Subcutaneous adipose tissue (tissue), 4 donors: ENCODE measurements around the gene ADRM1. TPM values are rescaled to one million over a fixed set of nuclear protein-coding genes. Genes with fewer than 3 reads are reported as not detected.

Source experiments
- total RNA-seq, 4 donors: library from RNA; depleted of rRNA; stranded (reverse); fragments of >200 nt; gene quantifications; one replicate each; pipeline ENCODE4 v1.1.0, GENCODE V29; 2016
- TF ChIP-seq, protein P1 (sequence below): fragments of 450-650 bp; IDR thresholded peaks from one replicate; pipeline ENCODE4 v1.5.1; 2016; ENCODE audit warnings: low read depth, mild to moderate bottlenecking, control low read depth, antibody characterized with exemption, moderate library complexity

Gene ADRM1
- total RNA-seq, 4 donors from 2014 or later = 78.5 to 141 (median 101) TPM

DNA sequence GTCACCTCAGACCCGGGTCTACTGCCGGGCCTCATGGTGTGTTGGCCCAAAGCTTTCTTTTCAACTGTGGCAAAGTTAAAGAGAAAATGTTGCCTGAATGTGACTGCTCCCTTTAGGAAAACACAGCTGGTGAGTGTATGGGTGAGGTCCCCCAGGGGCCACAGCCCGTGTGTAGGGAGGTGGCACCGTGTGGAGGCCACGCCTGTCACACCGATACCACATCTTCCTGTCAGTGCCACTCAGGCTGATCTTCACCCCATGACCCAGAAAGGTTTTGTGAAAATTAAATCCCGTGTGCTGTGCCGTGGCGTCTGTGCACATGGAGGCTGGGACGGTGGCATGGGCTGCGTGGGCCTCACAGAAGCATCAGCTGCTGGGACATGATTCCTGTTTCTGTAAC is 10.7 kb upstream of the ADRM1 start:
- TF ChIP-seq, protein P1, sequence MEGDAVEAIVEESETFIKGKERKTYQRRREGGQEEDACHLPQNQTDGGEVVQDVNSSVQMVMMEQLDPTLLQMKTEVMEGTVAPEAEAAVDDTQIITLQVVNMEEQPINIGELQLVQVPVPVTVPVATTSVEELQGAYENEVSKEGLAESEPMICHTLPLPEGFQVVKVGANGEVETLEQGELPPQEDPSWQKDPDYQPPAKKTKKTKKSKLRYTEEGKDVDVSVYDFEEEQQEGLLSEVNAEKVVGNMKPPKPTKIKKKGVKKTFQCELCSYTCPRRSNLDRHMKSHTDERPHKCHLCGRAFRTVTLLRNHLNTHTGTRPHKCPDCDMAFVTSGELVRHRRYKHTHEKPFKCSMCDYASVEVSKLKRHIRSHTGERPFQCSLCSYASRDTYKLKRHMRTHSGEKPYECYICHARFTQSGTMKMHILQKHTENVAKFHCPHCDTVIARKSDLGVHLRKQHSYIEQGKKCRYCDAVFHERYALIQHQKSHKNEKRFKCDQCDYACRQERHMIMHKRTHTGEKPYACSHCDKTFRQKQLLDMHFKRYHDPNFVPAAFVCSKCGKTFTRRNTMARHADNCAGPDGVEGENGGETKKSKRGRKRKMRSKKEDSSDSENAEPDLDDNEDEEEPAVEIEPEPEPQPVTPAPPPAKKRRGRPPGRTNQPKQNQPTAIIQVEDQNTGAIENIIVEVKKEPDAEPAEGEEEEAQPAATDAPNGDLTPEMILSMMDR = no peak

DNA sequence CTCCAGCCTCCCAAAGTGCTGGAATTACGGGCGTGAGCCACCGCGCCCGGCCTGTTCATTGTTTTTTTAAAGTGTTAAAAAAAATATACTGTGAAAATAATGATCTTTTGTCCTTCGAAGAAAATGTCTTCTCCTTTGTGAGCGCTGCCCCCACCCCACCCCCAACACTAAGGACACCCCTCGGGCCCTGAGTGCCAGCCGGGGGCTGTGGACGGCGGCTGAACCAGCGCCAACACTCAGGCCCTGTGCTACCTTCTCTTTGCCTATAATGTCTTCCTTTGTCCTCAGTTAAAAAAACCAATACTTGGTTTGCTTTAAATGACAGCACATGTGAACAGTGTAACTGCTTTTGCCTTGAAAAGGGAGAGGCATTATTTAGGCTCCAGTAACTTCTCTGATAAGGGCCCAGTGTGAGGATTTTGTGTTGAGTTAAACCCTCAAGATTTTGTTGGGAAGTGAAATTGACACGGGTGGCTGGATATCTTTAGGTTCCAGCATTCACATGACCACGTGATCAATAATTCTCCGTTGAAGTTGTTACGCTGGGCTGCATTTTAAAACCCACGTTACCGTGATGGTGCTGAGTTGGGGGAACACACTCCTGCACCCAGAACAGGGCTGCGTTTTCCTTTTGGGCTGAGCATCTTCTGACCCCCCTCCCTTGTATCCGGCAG is 9.5 kb upstream of the ADRM1 start:
- TF ChIP-seq, protein P1 = no peak

DNA sequence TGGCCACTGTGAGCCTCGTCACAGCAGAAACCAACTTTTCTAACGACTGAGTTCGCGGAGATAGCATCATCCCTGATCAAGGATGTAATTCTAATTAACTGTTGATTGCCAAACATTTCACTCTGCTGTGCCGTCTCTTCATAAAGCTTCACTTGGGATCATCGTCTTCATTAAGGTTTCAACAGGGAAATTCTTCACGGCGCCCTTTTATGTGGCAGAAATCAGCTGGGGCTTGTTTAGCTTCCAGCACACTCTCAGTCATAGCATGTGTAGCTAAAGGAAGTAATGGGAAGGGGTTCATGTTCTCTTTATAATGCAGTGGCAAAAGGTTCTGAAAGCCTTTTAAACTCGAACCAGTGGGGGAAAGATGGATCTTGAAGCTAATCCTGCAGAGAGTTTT is 8.9 kb upstream of the ADRM1 start:
- TF ChIP-seq, protein P1 = no peak

DNA sequence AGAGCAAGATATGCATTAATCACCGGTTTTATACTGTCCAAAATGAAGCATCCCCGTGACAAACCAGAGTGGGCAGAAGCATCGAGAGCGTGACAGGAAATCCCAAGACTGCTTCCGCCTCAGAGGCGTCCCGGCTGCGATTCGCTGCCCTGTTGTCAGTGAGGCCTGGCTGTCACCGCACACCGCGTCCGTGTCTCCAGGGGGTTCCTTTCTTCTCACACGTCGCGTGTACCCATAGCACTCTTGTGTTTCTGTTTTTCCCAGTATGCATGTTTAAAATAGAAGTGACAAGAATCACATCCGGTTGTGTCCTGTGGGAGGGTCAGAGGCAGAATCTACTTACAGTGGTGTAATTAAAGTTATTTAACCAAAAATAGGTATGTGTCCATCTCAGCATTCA is 8.3 kb upstream of the ADRM1 start:
- TF ChIP-seq, protein P1 = no peak

DNA sequence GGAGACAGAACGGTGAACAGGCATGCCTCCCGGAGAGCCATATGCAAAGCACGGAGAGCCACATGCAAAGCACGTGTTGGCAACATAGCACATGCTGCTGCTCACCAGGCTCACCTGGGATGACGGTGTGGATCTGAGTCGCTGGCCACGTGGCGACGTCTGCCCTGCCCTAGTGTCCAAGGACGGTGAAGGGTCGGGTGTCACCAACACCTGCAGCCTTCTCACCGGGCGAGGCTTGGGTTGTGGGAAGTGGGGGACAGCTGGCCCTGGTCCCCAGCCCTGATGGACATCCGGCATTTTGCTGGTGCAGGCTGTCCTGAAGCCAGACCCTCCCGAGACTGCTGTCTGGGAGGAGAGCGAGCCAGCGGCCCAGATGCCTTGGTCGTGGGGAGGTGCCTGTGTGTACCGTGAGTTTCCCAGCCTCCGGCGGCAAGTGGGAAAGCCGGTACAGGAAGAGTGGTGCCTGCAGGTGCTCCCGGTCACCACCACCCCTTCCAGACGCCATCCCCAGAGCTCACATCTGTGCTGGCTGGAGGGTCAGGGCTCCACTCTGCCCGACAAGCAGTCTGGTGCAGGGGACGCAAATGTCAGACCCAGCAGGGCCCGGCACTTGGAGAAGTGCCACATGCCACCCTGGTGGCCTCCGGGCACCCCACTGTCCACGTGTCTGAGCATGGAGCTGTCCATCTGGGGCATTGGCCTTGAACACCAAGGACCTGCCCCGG is 5.9 kb upstream of the ADRM1 start:
- TF ChIP-seq, protein P1 = no peak

DNA sequence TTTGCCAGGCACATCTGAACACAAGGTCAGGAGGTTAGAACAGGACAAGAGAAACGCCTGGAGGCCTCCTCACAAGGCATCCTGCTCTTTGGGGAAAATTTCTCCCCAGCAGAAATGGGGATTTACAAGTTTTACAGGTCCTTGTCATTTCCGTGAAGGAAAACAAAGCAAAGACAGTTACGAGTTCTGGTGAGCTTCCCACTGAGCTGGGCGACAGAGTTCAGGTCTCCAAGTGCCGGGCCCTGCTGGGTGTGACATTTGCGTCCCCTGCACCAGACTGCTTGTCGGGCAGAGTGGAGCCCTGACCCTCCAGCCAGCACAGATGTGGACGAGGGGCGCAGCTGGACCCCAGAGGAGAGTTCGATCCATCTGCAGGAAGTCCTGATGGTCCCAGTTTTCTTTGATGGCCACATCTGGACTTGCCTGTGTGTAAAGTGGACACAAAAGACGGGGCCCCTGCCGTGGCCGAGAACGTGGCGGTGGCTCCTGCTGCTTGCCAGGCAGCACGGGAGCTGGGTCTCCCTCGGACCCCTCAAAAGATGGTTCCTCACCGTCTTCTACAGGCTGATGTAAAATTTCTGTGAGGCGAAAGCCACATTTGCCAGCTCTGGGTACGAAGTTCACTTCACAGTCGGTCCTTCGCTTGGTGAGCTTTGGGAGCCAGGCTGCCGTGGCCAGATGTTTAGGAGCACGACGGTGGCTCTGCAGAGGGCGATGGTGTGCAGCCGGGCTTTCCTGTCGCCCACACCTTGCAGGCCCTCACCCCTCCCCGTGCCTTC is 5.2 kb upstream of the ADRM1 start:
- TF ChIP-seq, protein P1 = no peak
